A549 (cell line): ENCODE results near the gene TPM2. TPM values are rescaled to one million over a fixed set of nuclear protein-coding genes. Genes with fewer than 3 reads are reported as not detected.

Source experiments
- ATAC-seq, 2 experiments: fragments of 200-7000 bp in 1 of 2; fragments of >200 bp in 1 of 2; cut with Nextera tagmentation in 1 of 2; cut with Tn5 transposase in 1 of 2; 3 replicates each; pipeline versions ENCODE4 v1.8.0 to v1.9.1; 2018 to 2020; ENCODE audit warnings: mild to moderate bottlenecking in 1 of 2, moderate library complexity in 1 of 2
- CTCF ChIA-PET: fragments of 300-600 bp; sonication (Branson Sonifier 250); formaldehyde crosslinking; extraction: SDS; loops from one replicate; lab custom pipeline; 2021; ENCODE audit warnings: antibody characterized with exemption, inconsistent platforms; lab: Yijun Ruan, JAX
- POLR2A ChIA-PET: fragments of 350-600 bp; formaldehyde crosslinking; extraction: SDS; loops from one replicate; lab custom pipeline; 2021; ENCODE audit warnings: antibody characterized with exemption, inconsistent platforms; lab: Yijun Ruan, JAX
- DNase-seq, 2 experiments: peaks; one replicate each; pipeline versions ENCODE4 v3.0.0 to v3.0.0-alpha.2; 2011 to 2016; ENCODE audit warnings: low read depth in 1 of 2, low spot score in 1 of 2
- FAIRE-seq: peaks from 2 replicates; lab custom pipeline; 2011; peaks lifted over from hg19 to GRCh38; lab: Jason Lieb, UNC
- H3K27ac ChIP-seq, 2 experiments: fragments of >200 bp; sonication (Bioruptor Twin); formaldehyde crosslinking; 3 replicates each; pipeline ENCODE4 v1.5.1; 2016 to 2017
- H3K4me1 ChIP-seq: fragments of >200 bp; sonication (Bioruptor Twin); formaldehyde crosslinking; 3 replicates; pipeline ENCODE4 v1.6.1; 2016
- H3K4me2 ChIP-seq: fragments of >200 bp; sonication (Bioruptor Twin); formaldehyde crosslinking; 3 replicates; pipeline ENCODE4 v1.6.1; 2016
- H3K4me3 ChIP-seq: fragments of >200 bp; sonication (Bioruptor Twin); formaldehyde crosslinking; 3 replicates; pipeline ENCODE4 v1.5.1; 2016
- H3K9me3 ChIP-seq: fragments of >200 bp; sonication (Bioruptor Twin); formaldehyde crosslinking; 3 replicates; pipeline ENCODE4 v1.6.1; 2016
- BHLHE40 ChIP-seq: IDR thresholded peaks from 2 replicates; pipeline ENCODE4 v1.6.1; 2012; ENCODE audit warnings: low read depth, low read length, inconsistent platforms
- CBX8 ChIP-seq: fragments of 200-600 bp; sonication (generic); IDR thresholded peaks from 2 replicates; pipeline ENCODE4 v1.6.1; 2016
- CEBPB ChIP-seq, 2 experiments: fragments of >200 bp in 1 of 2; sonication (Bioruptor Twin) in 1 of 2; formaldehyde crosslinking in 1 of 2; IDR thresholded peaks; 2 replicates each; pipeline ENCODE4 v1.6.1; 2012 to 2016
- CHD2 ChIP-seq: fragments of 150-350 bp; IDR thresholded peaks from 2 replicates; pipeline ENCODE4 v1.6.1; 2014; ENCODE audit warnings: low read length; ENCODE audit not compliant: partially characterized antibody
- EP300 ChIP-seq, 2 experiments: fragments of >200 bp; sonication (Bioruptor Twin); formaldehyde crosslinking; IDR thresholded peaks; 2 replicates in 1 of 2; 3 replicates in 1 of 2; pipeline ENCODE4 v1.6.1; 2016 to 2017
- ESRRA ChIP-seq: fragments of 150-350 bp; IDR thresholded peaks from 2 replicates; pipeline ENCODE4 v1.6.1; 2014; ENCODE audit warnings: mild to moderate bottlenecking, low read length, borderline replicate concordance
- FOSB ChIP-seq: fragments of 250-450 bp; sonication (Bioruptor Pico); IDR thresholded peaks from 2 replicates; pipeline ENCODE4 v1.5.0; 2020; ENCODE audit warnings: mild to moderate bottlenecking, moderate library complexity
- GATA3 ChIP-seq: IDR thresholded peaks from 2 replicates; pipeline ENCODE4 v1.6.1; 2012; ENCODE audit warnings: borderline replicate concordance
- HOXA7 ChIP-seq: fragments of 250-450 bp; sonication (Bioruptor Pico); IDR thresholded peaks from 2 replicates; pipeline ENCODE4 v1.5.0; 2020; ENCODE audit warnings: mild to moderate bottlenecking, moderate library complexity
- HOXB13 ChIP-seq: fragments of 250-450 bp; sonication (Bioruptor Pico); IDR thresholded peaks from 2 replicates; pipeline ENCODE4 v1.5.0; 2020; ENCODE audit warnings: low read depth, mild to moderate bottlenecking, moderate library complexity
- HOXB5 ChIP-seq: fragments of 250-450 bp; sonication (Bioruptor Pico); IDR thresholded peaks from 2 replicates; pipeline ENCODE4 v1.5.0; 2020; ENCODE audit warnings: mild to moderate bottlenecking, moderate library complexity
- JUN ChIP-seq, 2 experiments: fragments of >200 bp; sonication (Bioruptor Twin); formaldehyde crosslinking; IDR thresholded peaks; 2 replicates in 1 of 2; 3 replicates in 1 of 2; pipeline ENCODE4 v1.6.1; 2016 to 2017
- JUNB ChIP-seq: fragments of >200 bp; sonication (Bioruptor Twin); formaldehyde crosslinking; IDR thresholded peaks from 2 replicates; pipeline ENCODE4 v1.6.1; 2016
- KDM5A ChIP-seq: fragments of 200-600 bp; sonication (generic); IDR thresholded peaks from 2 replicates; pipeline ENCODE4 v1.6.1; 2016; ENCODE audit warnings: antibody characterized with exemption, mild to moderate bottlenecking
- MAFK ChIP-seq: fragments of 450-650 bp; IDR thresholded peaks from 2 replicates; pipeline ENCODE4 v1.6.1; 2014; ENCODE audit not compliant: partially characterized antibody
- MAZ ChIP-seq: fragments of 150-350 bp; IDR thresholded peaks from 2 replicates; pipeline ENCODE4 v1.6.1; 2014; ENCODE audit warnings: antibody characterized with exemption, low read depth, low read length, borderline replicate concordance
- MYC ChIP-seq: IDR thresholded peaks from 2 replicates; pipeline ENCODE4 v1.6.1; 2012; ENCODE audit warnings: mild to moderate bottlenecking, inconsistent platforms, low read length, improper control_type of control experiment, borderline replicate concordance
- NR3C1 ChIP-seq: fragments of >200 bp; sonication (Bioruptor Twin); formaldehyde crosslinking; IDR thresholded peaks from 3 replicates; pipeline ENCODE4 v1.6.1; 2017
- PHF8 ChIP-seq: fragments of 200-600 bp; sonication (generic); IDR thresholded peaks from 2 replicates; pipeline ENCODE4 v1.6.1; 2016; ENCODE audit warnings: low read depth, mild to moderate bottlenecking, antibody characterized with exemption, moderate library complexity, borderline replicate concordance
- RFX5 ChIP-seq: fragments of 450-650 bp; IDR thresholded peaks from 2 replicates; pipeline ENCODE4 v1.7.1; 2014; ENCODE audit warnings: antibody characterized with exemption, mild to moderate bottlenecking, moderate library complexity
- RNF2 ChIP-seq: fragments of 200-600 bp; sonication (generic); IDR thresholded peaks from 2 replicates; pipeline ENCODE4 v1.6.1; 2016; ENCODE audit warnings: low read depth, mild to moderate bottlenecking, antibody characterized with exemption, moderate library complexity, borderline replicate concordance
- TFCP2L1 ChIP-seq: fragments of 250-450 bp; sonication (Bioruptor Pico); IDR thresholded peaks from 2 replicates; pipeline ENCODE4 v1.5.0; 2021; ENCODE audit warnings: mild to moderate bottlenecking
- ZC3H11A ChIP-seq: fragments of 450-650 bp; IDR thresholded peaks from 2 replicates; pipeline ENCODE4 v1.6.1; 2014; ENCODE audit warnings: antibody characterized with exemption, mild to moderate bottlenecking
- ZFP36 ChIP-seq: fragments of 450-650 bp; IDR thresholded peaks from 2 replicates; pipeline ENCODE4 v1.6.1; 2014; ENCODE audit warnings: borderline replicate concordance; ENCODE audit not compliant: partially characterized antibody
- ZNF302 ChIP-seq: fragments of 250-450 bp; sonication (Bioruptor Pico); IDR thresholded peaks from 2 replicates; pipeline ENCODE4 v1.9.0; 2021; ENCODE audit warnings: inconsistent platforms, mild to moderate bottlenecking, moderate library complexity
- ZSCAN20 ChIP-seq: fragments of 250-450 bp; sonication (Bioruptor Pico); IDR thresholded peaks from 2 replicates; pipeline ENCODE4 v1.8.0; 2022; ENCODE audit warnings: mild to moderate bottlenecking, moderate library complexity
- WGBS: methylation state at CpG from one replicate; pipeline ENCODE4 v1.1.6; 2017; ENCODE audit errors: missing lambda C conversion rate; 5-methylcytosine and 5-hydroxymethylcytosine counted together
- polyA plus RNA-seq, 4 experiments: library from polyadenylated mRNA; depleted of rRNA in 3 of 4; stranded (reverse); fragments of >200 nt; fragmentation: RNase III in 1 of 4; extraction: RNeasy Plus Mini Kit Qiagen cat#74134 plus additional on column Dnase treatment in 1 of 4; gene quantifications; 2 replicates in 3 of 4; 3 replicates in 1 of 4; pipeline ENCODE4 v1.2.3, GENCODE V29; 2011 to 2017
- TF ChIP-seq, protein P1 (sequence below): fragments of 150-350 bp; IDR thresholded peaks from 2 replicates; pipeline ENCODE4 v1.6.1; 2014; ENCODE audit warnings: low read depth, mild to moderate bottlenecking, low read length
- TF ChIP-seq, protein P2 (sequence below): fragments of >200 bp; sonication (Bioruptor Twin); formaldehyde crosslinking; IDR thresholded peaks from 3 replicates; pipeline ENCODE4 v1.6.1; 2016
- TF ChIP-seq, protein P3 (sequence below): IDR thresholded peaks from 2 replicates; pipeline ENCODE4 v1.6.1; 2012
- TF ChIP-seq, protein P4 (sequence below): IDR thresholded peaks from 2 replicates; pipeline ENCODE4 v1.6.1; 2012; ENCODE audit warnings: low read depth, borderline replicate concordance
- TF ChIP-seq, protein P5 (sequence below): fragments of 250-450 bp; sonication (Bioruptor Pico); IDR thresholded peaks from 2 replicates; pipeline ENCODE4 v1.5.0; 2021; ENCODE audit warnings: mild to moderate bottlenecking, moderate library complexity, borderline replicate concordance
- TF ChIP-seq, protein P6 (sequence below): fragments of 250-450 bp; sonication (Bioruptor Pico); IDR thresholded peaks from 2 replicates; pipeline ENCODE4 v1.5.0; 2020; ENCODE audit warnings: low read depth, mild to moderate bottlenecking, moderate library complexity
- TF ChIP-seq, protein P7 (sequence below): fragments of >200 bp; sonication (Bioruptor Twin); formaldehyde crosslinking; IDR thresholded peaks from 2 replicates; pipeline ENCODE4 v1.6.1; 2016
- TF ChIP-seq, protein P8 (sequence below): IDR thresholded peaks from 2 replicates; pipeline ENCODE4 v1.6.1; 2012

The TPM2 gene
- polyA plus RNA-seq, 2 of the 4 experiments (the other 2 are of a cell fraction) = 281 to 956 TPM

DNA sequence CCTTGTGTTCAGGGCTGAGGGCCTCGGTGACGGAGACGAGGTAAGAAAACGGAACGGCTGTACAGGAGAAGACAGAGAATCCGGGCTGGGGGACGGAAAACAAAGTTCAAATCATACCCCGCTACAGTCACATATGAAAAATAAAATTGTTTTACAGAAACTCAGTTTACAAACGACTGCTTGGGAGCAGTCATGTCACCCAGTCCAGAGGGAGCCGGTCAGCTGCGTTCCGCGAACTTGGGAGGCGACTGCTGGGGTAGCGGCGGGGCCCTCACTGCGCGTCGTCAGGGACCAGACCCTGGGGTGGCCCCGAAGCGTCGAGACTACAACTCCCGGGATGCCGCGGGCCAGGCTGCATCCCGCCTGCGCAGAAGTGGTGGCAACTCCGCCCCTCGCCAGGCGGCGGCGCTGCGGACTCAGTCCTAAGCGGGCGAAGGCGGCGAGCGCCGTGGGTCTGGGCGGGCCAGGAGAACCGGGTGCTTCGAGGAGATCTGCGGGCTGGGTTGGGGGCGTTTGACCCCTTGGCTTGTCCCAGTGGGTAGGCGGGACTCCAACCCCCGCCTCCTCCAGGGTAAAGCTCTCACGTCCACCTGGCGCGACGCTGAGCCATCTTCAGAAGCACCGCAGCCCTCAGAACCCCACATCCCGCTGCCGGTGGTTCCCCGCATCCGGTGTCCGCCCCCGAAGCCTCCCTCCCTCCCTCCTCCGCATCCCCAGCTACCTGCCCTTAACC is 43.0 kb downstream of the TPM2 start:
- ATAC-seq (peak; percentile 93 to 97), DNase-seq (peak; percentile 90 to 95), FAIRE-seq (no peak)
- Histone ChIP-seq H3K4me3 (peak overlapping the region; percentile 52), H3K4me2 (peak overlapping the region; percentile 100), H3K9me3 (no peaks in the 10 kb centered on the region), H3K27ac (peak overlapping the region; percentile 92 to 93), H3K4me1 (peaks cover 13% of the 10 kb centered on the region)
- ChIA-PET CTCF (interaction anchor here (0.6 to 5.9 kb wide), 54 partner anchors 8 to 552 kb away, joined by 3 to 135 read pairs (median 4); partner anchors contain the start of genes ARHGEF39, CCDC107, CREB3 and GBA2), POLR2A (interaction anchor here (1.2 to 1.6 kb wide), 4 partner anchors 11 to 43 kb away, joined by 3 to 4 read pairs (median 4); partner anchors contain the start of genes ARHGEF39, CCDC107 and RMRP)
- 2% methylated on average over 22 of the region's 58 CpGs for WGBS
- no peak for TF ChIP-seq EP300 (IDR thresholded peaks at IDR 0.05)
- peak in 1 of 2 experiments; percentile 62; a peak in 2 of 5 replicates for TF ChIP-seq JUN (IDR thresholded peaks at IDR 0.05)
- TF ChIP-seq JUNB = no peak
- no peak for TF ChIP-seq ESRRA
- no peak for TF ChIP-seq FOSB (CRISPR knock-in tag)
- no peak for TF ChIP-seq HOXB5 (CRISPR knock-in tag)
- no peak for TF ChIP-seq GATA3
- TF ChIP-seq HOXA7 (CRISPR knock-in tag) = no peak
- TF ChIP-seq ZFP36 = no peak
- TF ChIP-seq, protein P1, sequence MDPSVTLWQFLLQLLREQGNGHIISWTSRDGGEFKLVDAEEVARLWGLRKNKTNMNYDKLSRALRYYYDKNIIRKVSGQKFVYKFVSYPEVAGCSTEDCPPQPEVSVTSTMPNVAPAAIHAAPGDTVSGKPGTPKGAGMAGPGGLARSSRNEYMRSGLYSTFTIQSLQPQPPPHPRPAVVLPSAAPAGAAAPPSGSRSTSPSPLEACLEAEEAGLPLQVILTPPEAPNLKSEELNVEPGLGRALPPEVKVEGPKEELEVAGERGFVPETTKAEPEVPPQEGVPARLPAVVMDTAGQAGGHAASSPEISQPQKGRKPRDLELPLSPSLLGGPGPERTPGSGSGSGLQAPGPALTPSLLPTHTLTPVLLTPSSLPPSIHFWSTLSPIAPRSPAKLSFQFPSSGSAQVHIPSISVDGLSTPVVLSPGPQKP = no peak
- no peak for TF ChIP-seq MAFK
- TF ChIP-seq, protein P2, sequence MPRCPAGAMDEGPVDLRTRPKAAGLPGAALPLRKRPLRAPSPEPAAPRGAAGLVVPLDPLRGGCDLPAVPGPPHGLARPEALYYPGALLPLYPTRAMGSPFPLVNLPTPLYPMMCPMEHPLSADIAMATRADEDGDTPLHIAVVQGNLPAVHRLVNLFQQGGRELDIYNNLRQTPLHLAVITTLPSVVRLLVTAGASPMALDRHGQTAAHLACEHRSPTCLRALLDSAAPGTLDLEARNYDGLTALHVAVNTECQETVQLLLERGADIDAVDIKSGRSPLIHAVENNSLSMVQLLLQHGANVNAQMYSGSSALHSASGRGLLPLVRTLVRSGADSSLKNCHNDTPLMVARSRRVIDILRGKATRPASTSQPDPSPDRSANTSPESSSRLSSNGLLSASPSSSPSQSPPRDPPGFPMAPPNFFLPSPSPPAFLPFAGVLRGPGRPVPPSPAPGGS = 0 out of 3 replicates have a peak, but pooled peaks have one; percentile 53
- TF ChIP-seq KDM5A = no peak
- no peak for TF ChIP-seq RNF2
- no peak for TF ChIP-seq MAZ
- no peak for TF ChIP-seq NR3C1
- TF ChIP-seq, protein P3, sequence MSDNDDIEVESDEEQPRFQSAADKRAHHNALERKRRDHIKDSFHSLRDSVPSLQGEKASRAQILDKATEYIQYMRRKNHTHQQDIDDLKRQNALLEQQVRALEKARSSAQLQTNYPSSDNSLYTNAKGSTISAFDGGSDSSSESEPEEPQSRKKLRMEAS = peak; percentile 80
- TF ChIP-seq ZC3H11A = no peak
- no peak for TF ChIP-seq ZSCAN20 (CRISPR knock-in tag)
- TF ChIP-seq, protein P4, sequence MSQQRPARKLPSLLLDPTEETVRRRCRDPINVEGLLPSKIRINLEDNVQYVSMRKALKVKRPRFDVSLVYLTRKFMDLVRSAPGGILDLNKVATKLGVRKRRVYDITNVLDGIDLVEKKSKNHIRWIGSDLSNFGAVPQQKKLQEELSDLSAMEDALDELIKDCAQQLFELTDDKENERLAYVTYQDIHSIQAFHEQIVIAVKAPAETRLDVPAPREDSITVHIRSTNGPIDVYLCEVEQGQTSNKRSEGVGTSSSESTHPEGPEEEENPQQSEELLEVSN = peak; percentile 87; the same call in 1 of the 2 replicates
- TF ChIP-seq, protein P5, sequence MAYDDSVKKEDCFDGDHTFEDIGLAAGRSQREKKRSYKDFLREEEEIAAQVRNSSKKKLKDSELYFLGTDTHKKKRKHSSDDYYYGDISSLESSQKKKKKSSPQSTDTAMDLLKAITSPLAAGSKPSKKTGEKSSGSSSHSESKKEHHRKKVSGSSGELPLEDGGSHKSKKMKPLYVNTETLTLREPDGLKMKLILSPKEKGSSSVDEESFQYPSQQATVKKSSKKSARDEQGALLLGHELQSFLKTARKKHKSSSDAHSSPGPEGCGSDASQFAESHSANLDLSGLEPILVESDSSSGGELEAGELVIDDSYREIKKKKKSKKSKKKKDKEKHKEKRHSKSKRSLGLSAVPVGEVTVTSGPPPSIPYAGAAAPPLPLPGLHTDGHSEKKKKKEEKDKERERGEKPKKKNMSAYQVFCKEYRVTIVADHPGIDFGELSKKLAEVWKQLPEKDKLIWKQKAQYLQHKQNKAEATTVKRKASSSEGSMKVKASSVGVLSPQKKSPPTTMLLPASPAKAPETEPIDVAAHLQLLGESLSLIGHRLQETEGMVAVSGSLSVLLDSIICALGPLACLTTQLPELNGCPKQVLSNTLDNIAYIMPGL (CRISPR knock-in tag) = no peak
- no peak for TF ChIP-seq BHLHE40
- TF ChIP-seq TFCP2L1 (CRISPR knock-in tag) = no peak
- no peak for TF ChIP-seq CBX8
- TF ChIP-seq, protein P6, sequence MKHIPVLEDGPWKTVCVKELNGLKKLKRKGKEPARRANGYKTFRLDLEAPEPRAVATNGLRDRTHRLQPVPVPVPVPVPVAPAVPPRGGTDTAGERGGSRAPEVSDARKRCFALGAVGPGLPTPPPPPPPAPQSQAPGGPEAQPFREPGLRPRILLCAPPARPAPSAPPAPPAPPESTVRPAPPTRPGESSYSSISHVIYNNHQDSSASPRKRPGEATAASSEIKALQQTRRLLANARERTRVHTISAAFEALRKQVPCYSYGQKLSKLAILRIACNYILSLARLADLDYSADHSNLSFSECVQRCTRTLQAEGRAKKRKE = no peak
- TF ChIP-seq PHF8 = peak; percentile 4; the same call in 1 of the 2 replicates
- no peak for TF ChIP-seq CEBPB (IDR thresholded peaks at IDR 0.05)
- TF ChIP-seq ZNF302 (CRISPR knock-in tag) = no peak
- no peak for TF ChIP-seq CHD2
- TF ChIP-seq MYC = no peak; the same call in 1 of the 2 replicates
- TF ChIP-seq, protein P7, sequence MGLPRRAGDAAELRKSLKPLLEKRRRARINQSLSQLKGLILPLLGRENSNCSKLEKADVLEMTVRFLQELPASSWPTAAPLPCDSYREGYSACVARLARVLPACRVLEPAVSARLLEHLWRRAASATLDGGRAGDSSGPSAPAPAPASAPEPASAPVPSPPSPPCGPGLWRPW = no peak
- TF ChIP-seq HOXB13 (CRISPR knock-in tag) = no peak
- TF ChIP-seq, protein P8, sequence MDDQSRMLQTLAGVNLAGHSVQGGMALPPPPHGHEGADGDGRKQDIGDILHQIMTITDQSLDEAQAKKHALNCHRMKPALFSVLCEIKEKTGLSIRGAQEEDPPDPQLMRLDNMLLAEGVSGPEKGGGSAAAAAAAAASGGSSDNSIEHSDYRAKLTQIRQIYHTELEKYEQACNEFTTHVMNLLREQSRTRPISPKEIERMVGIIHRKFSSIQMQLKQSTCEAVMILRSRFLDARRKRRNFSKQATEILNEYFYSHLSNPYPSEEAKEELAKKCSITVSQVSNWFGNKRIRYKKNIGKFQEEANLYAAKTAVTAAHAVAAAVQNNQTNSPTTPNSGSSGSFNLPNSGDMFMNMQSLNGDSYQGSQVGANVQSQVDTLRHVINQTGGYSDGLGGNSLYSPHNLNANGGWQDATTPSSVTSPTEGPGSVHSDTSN = no peak
- TF ChIP-seq RFX5 = no peak
